GM21786 (cell line): ENCODE data around the gene HIF1AN.

ENCODE experiments used
- ATAC-seq: cut with Tn5 transposase; IDR thresholded peaks from one replicate; pipeline ENCODE4 v1.9.1; 2021; ENCODE audit not compliant: unreplicated experiment

The HIF1AN gene

DNA sequence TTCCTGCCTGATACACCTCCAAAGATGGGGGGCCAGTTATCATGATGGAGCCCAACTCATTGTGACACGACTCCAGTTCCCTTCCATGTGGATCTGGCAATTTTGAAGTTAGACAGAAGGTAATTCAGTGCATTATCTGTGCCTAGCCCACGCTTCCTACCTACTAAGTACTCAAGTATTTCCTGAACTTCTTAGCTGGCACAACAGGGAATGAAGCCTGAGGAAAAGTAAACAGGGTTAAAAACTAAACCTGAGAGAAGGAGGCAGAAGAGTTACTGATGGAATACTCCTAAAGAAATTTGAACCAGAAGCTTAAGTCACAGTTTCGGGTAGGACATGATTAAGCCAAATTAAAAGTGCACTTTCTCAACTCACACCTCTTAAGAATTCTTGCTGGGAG is 14.9 kb upstream of the HIF1AN start:
- ATAC-seq = no peak

DNA sequence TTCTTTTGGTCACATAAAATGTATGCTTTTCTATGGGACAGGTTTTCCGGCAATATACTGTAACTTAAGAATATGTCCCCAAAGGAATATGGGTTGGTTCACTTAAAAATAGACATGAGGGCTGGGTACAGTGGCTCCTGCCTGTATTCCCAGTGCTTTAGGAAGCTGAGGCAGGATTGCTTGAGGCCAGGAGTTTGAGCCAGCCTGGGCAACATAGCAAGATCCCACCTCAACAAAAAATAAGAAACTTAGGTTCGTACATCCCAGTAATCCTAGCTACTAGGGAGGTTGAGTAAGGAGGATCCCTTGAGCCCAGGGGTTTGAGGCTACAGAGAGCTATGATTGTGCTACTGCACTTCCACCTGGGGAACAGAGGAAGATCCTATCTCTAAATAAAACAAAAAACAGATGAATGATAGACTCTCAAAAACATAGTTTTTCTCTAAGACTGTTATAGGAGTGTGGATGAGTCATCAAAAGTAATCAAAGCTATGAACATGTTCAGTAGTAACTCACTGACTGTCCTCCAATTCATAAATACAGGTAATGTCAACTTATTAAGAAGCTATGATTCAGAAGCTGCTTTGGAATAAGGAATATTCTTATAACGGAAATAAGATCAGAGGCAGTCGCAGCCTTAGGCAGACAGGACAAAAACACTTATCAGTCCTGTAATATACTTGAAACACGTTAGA is 13.5 kb upstream of the HIF1AN start:
- ATAC-seq = no peak

DNA sequence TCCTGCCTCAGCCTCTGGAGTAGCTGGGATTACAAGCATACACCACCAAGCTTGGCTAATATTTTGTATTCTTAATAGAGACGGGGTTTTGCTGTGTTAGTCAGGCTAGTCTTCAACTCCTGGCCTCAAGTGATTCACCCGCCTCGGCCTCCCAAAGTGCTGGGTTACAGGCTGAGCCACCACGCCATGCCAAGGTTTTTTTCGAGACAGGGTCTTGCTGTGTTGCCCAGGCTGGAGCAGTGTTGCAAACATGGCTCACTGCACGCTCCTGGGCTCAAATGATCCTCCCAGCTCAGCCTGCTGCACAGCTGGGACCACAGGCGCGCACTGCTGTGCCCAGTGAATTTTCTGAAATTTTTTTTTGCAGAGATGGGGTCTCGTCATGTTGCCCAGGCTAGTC is 12.8 kb upstream of the HIF1AN start:
- no peak for ATAC-seq

DNA sequence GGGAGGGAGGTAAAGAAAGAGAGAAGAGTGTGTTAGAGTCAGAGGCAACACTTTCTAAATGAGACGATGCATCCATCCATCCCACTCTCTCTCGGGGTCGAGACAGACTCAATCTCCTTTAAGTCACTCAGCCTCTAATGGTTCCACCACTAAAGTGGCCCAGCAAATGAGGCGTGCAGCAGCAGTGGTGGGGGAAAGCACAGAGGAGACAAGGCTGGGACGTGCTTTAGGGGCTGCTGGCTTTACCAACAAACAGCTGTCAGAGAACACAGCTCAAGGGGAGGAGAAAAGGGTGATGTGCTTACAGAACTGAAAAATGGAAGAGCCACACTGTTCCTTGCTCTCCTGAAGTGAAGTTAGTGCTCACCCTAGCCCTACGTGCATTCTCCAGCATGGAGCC is 11.5 kb upstream of the HIF1AN start:
- ATAC-seq = no peak

DNA sequence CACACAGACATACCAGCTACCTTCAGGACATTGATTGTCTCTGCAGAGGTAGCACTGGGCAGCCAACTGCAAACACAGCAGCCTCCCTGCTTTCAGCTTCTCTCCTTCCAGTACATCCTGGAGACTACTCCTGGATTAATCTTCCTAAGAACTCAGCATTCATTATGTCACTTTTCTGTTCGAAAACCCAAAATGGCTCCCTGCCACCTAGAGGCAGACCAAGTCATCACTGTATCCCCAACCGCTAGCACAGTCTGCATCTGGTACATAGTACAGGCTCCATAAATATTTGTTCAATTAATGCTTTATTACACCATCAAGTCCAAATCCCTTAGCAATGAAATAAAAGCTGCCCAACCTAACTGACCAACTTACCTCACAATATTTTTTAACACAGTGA is 11.1 kb upstream of the HIF1AN start:
- no peak for ATAC-seq

DNA sequence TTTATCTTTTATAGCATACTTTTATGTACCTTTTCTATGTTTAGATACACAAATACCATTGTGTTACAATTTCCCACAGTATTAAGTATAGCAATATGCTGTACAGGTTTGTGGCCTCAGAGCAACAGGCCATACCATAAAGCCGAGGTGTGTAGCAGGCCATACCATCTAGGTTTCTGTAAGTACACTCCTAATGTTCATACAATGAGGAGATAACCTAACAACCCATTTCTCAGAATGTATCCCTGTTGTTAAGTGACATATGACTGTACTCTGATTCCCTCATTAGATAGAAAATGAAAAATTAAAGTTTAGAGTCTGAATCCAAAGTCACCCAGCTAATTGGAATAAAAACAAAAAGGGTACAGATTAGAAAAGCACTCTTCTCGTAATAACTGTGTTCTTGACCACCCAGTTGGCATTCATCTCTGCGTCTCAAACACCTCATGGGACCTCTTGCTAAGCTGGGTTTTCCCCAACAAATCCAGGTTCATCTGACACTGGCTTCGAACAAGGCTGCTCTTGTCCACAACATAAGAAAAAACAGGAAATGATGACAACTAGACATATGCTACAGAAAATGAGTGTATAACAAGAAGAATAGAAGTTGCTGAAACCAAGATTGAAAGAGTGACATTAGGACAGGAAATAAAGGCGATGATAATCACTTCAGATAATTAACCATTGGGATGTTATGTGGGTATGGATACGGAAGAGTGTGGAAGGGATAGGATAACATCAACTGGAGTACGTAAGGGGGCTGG is 7.4 kb upstream of the HIF1AN start:
- no peak for ATAC-seq

DNA sequence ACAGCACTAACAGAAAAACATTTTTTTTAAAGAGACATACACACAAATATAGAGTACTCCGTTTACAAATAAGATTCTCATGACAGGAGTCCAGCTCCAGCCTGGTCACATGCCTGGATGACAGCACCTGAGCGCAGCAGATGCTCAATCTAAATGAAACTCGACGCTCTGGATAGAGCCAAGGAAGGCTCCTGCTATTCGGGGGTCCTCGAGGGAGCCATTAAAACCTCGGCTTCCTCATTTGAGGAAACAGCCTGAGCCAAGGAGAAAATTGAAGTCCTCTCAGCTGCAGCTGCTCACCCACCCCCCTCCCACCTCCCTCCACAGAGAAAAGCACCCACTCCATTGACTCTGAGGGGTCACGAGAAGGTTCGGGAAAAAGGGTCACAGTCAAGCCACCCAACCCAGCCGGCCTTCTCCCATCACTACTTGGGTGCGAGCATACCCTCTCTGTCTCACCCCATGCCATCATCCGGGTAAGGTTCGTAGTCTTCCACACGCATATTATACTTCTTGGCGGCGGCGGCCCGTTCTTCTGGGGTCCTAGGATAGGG is 6.7 kb upstream of the HIF1AN start:
- ATAC-seq = no peak

DNA sequence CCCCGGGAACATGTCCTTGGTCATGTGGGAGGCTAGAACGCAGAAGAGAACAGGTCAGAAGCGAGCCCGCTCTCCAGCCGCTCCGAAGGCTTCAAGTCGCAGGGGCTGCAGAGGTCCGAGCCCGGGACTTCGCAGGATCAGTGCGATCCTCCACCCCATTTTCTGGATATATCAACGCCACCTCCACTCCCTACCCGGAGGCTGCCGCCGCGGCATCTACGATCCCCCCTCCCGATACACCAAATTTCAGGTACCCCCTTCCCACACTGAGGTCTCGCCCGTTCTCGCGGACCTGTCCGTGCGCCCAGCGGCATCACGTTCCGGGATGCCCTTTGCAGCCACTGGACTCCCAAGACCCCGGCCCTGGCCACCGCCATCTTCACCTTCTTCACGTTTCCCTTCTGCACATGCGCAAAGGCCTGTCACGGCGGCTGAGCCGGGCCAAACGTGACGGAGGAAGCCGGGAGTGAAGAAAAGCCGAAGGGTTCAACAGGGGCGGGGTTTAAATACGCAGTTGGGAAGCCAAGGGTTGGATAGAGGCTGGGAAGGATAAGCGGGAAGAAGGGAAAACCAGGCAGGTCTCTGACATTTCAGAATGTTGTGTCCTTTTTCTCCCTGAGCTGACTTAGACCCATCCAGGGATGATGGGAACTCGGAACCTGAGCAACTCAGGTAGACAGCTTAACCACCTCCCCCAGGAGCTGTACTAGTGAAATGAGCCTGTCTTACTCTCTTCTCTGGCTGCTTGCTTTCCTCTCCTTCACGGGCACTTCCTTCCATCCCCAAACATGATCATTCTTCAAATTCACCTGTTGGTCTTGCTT is 6.1 kb upstream of the HIF1AN start, which contains the start of gene NDUFB8:
NDUFB8 (minus strand) TSS at position 397 of the 824 bp plus-strand sequence; CDS start at position 377, 20 bp downstream.
- peak; percentile 64 for ATAC-seq

DNA sequence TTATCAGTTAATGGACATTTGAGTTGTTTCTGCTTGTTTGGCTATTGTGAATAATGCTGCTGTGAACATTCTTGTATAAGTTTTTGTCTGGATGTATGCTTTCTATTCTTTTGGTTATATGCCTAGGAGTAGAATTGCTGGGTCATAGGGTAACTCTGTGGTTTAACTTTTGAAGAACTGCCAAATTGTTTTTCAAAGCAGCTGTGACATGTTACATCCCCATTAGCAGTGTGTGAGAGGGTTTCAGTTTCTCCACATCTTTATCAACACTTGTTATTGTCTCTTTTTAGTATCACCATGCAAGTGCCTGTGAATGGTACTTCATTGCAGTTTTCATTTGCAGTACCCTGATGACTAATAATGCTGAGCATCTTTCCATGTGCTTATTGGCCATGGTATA is 4.0 kb upstream of the HIF1AN start:
- no peak for ATAC-seq

DNA sequence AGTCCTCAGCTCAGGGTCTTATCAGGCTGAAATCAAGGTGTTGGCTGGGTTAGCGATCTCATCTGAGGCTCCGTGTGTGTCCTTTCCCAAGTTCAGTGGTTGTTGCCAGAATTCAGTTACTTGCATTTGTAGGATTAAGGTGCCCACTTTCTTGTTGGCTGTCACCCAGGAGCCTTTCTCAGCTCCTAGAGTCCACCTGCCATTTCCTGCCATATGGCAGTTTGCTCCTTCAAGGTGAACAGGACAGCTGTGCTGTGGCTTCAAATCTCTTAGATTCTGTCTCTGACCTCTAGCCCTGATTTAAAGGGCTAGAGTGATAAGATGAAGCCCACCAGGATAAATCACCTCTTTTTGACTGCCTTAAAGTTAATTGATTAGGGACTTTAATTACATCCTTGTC is 1.0 kb upstream of the HIF1AN start:
- no peak for ATAC-seq

DNA sequence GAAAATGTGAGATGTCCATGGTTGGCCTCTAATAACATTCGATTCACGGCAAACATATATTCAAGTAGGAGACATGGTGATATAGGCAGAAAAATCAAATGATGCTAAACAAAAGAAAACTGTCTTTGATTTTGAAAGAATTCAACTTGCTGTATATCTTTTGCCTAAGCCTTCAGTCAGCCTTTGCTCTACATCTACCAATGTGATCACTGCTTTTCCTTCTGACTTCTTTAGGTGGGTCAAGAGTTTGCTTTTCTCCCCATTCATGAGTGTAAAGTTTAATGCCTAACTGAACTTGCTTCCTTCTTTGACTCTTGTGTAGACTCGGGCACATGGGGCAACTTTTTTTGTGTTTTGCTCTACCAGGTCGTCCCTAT is 417 bp upstream of the HIF1AN start:
- ATAC-seq = no peak

DNA sequence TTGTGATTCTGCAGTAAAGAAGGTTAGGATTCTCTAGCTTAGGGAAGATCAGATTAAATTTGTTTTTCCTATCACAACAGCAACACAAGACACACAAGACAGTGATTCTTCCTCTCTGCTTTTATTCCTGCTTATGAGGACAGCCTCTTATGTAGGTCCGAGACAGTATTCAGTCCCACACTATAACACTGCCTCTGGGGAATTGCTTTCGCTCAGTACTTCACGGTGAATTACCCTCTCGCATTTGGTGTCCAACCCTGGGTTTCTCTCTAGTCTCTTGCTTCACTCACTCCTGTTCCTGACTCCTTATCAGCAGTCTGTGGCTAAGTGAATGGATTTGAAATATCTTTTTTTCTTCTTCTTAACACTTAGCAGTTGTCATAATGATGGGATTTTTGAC is 1.7 kb downstream of the HIF1AN start:
- no peak for ATAC-seq

DNA sequence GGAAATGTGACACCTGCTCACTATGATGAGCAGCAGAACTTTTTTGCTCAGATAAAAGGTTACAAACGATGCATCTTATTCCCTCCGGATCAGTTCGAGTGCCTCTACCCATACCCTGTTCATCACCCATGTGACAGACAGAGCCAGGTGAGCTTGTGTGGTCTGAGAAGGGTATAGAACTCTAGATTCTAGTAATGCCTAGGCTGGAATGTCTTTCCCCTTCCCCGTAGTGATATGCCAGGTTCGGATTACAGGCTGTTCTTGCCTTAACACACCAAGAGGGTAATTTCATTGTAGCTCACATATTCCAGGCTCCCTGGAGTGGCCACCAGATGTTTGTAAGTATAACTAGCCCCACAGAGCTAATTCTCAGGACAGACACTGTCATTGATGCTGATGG is 9.2 kb downstream of the HIF1AN start:
- ATAC-seq = no peak

DNA sequence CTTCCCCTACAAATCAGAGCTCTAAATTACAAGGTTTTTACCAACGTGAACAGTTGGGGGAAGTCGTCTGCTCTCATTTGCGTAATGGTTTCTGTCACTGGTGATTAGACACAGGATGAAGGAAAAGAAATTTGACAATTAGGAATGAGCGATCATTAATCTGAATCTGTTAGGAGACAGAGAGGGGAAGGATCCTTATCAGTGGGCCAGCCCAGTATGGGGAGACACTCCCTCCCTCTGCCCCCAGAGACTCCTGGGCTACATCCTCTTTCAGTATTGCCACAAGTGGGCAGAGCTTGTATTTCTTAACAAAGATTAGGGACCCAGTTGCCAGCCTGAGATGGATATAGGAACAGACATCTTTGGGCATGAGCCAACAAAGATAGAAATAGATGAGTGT is 15.5 kb downstream of the HIF1AN start:
- ATAC-seq = no peak

DNA sequence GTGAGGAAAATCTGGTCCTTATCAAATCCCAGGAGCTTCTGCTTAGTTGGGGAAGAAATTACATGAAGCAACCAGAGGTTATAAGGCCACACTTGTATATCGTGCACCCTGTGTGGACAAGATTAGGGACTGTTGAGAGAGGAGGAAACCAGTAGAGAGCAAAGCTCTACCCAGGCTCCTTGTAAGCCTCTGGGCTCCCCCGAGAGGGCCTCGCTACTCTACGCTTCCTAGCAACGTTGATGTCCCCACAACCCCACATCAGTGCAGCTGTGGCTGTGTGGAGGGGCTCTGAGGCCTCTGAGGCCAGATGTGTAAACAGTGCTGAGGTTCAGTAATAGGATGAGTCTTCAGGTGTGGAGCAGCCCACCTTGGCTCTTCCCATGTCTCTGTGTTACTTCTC is 16.0 kb downstream of the HIF1AN start:
- ATAC-seq = no peak

DNA sequence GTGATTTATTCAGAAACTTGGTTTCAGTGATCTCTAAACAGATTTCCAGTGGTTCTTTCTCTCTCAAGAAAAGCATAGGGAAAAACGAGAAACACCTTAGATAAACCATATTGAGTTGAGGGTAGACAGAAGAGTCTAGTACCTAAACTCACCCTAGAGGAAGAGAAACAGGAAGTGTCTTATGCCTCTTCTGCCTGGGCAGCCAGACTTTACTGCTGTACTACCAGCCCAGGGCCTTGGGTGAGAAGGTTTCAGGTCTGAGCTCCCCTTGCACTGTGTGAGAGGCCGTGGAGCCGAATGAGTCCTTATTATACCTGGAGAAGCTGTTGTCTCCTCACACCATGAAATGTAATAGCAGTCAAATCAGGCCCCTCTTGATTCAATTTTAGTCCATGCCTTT is 18.2 kb downstream of the HIF1AN start:
- no peak for ATAC-seq

DNA sequence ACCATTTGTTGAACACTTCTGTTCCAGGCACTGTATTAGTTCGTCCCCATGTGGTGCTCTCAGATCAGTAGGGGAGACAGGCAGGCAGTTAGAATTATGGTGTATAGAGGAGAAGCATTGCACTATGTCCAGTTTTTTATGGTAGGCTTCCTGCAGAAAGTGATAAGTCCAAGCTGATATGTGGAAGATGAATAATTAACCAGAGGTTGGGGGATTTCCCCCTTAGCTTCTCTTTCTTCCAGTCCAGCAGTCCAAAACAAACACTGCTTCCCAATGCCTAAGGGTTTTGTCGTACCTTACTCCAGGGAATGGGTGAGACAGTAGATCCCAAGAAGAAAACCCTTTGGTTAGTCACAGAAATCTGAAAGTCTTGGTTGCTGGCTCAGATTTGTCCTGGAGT is 19.2 kb downstream of the HIF1AN start:
- ATAC-seq = no peak

DNA sequence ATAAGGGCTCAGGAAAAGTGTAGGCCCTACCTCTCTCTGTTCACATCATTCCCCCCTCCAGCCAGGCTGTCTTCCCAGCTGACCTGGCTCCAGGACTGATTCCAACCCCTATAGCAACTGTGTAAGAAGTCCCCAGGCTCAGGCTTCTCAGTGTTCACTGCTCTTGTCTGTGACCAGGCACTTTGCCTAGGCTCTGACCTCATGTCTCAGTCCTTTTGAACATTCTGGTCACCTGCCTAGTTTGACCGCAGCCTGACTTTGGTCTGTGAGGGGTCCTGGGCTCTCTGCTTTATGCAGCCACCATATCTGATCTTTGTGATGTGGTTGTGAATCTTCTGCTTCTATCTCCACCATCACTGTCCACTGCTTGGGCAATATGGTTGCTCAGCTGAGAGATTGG is 24.5 kb downstream of the HIF1AN start:
- no peak for ATAC-seq

DNA sequence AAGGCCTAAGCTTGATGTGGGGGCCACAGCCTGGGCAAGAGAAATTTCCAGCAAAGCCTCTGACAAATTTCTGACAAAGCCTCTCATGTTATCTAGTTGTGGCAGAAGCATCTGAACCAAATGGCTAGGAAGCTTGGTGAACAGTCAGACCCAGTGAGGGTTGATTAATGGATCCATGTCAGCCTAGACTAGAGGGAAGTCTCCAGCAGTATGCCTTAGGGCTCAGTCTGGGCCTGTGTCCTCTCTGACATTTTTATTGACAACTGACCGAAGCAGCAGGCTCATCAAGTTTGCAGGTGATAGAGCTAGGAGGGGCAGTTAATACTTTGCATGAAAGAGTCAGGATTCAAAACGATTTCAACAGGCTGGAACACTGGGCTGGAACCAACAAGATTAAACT is 25.3 kb downstream of the HIF1AN start:
- ATAC-seq = no peak

DNA sequence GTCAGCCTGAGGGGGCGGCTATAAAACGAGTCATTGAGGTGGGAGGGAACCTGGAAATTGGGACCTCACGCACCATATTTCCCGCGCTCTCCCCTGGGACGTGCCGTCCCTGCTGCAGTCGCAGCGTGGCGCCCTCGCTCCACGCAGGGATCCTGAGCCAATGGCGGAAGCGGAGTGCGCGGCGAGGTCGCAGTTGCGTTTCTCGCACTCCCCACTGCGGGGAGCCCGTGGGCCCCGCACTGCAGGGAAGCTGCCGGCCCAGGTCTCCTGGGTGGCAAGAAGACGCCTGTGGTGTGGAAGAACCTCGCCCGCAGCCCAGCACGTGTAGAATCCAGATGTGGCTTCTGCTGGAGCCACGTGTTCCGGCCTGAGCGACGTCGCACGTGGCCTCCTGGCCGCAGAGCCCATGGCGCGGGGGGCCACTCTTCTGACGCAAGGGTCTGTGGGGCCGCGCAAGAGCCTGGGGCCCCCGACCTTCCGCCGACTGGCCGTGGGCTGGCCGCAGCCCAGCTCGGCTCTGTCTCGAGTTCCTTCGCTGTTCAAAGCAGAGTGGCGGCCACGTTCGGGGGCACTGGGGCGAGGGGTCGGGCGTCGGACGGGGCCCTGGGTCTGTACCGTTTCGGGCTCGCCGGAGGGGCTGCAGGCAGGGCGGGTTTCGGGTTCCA is 26.4 kb downstream of the HIF1AN start:
- peak; percentile 88 for ATAC-seq
